NOMO-1 treated with dmso at 0.1 percent for 144 hours (cell line): ENCODE results near the gene DOCK8.
"Not testable (repeated sequence)": the region's sequence is repeated elsewhere in the genome, so short reads cannot be mapped to it uniquely, and the experiment has no call there.

ENCODE experiments used
- DNase-seq: peaks from one replicate; lab custom pipeline; 2025; ENCODE audit not compliant: unreplicated experiment; lab: John Stamatoyannopoulos, UW

Gene DOCK8

DNA sequence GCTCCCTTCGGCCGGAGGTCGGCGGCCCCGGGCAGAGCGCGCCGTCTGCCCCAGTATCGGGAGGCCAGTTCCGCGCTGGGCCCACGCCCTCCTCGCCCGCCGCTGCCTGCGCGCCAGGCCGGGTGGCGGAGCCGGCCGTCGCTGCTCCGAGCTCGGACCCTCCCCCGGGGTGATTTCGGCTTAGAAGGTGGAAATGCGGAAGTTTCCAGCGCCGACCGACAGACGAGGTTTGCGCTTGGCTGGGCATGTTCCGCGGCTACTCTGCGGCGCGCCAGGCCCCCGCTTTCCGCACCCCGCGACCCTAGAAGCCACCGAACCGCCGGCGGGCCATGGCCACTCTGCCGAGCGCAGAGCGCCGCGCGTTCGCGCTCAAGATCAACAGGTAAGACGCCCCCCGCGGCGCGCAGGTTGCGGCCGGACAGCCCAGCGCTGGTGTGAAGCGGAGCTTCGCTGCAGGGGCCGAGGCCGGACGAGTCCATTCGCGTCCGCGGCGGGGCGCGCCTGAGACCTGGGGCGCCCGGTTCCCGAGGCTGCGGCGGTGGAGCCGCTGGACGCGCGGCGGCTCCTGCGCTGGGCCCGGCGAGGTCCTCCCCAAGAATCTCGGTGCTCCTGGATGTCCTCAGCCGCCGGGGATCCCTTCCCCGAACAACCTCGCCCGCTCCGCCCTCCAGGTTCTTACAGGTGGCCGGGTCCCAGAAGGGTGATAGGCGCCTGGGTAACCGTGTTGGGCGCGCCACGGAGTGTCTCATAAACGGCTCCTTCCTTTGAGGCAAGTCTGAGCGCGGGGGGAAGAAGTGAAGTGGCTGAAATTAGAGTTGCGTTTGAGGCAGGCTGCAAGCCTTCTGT, at the start of gene DOCK8:
DOCK8 (plus strand) TSS at position 218 of the 846 bp plus-strand sequence; CDS start at position 330, 112 bp downstream.
- DNase-seq = peak; percentile 47

DNA sequence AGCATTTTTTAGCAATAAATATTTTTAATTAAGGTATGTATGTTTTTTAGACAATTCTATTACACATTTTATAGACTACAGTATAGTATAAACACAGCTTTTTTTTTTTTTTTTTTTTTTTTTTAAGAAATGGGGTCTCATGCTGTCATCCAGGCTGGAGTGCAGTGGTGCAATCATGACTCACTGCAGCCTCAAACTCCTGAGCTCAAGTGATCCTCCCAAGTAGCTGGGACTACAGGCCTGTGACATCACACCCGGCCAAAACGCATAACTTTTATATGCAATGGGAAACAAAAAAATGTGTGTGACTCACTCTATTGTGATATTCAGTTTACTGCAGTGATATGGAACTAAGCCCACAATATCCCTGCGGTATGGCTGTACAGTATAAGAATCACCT, 44.9 kb upstream of the DOCK8 start:
- not testable (repeated sequence) for DNase-seq

DNA sequence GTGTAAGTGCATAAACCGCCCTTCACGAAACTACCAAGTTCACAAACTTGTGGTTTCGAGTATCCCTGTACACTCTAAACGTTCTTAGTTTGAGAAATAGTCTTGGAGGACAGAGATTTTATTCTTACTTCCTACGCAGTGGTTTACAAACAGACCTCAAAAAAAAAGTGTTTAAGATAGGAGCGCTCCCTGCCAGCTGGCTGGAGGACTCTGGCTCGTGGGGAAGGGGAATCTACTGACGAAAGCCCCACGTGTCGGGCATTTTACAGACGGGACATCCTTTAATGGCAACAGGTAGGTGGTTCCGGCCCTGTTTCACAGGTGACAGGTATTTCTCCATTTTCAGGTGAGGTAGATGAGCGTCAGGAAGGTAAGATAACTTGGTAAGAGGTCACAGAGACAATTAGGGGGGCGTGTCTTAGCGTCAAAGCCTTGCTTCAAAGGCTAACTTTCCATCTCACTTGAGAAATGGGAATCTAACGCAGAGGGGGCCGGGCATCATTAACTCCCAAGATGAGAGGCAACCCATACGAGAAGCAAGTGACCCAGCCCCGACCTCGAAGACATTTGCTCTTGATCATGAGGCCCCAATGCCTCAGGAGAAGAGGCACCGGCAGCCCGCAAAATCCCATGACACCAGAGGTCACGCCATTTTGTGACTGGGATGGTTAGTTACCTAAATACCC, 36.4 kb upstream of the DOCK8 start:
- DNase-seq = not testable (repeated sequence)

DNA sequence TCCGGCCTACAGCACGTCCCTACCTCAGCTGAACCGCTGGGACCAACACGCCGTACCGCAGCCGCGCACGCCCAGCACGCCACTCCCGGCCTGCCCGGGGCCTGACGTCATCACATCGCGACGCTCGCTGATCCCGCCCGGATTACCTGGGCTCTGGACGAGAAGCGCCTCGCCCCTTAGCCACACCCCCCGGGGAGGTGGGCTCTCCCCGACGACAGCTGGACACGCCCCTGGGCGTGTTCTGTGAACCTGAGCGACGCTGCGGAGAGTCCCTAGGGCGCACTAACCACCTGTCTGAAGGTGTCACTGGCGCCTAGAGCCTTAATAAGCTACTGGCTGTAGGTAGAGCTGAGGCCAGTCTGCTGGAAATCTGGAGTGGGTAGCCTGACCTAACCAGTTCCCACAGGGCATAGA, 35.7 kb upstream of the DOCK8 start, which contains the start of gene ZNG1A:
ZNG1A (minus strand) TSS at position 87 of the 414 bp plus-strand sequence. CDS start 87 bp downstream, outside the sequence.
- DNase-seq = peak; percentile 25

DNA sequence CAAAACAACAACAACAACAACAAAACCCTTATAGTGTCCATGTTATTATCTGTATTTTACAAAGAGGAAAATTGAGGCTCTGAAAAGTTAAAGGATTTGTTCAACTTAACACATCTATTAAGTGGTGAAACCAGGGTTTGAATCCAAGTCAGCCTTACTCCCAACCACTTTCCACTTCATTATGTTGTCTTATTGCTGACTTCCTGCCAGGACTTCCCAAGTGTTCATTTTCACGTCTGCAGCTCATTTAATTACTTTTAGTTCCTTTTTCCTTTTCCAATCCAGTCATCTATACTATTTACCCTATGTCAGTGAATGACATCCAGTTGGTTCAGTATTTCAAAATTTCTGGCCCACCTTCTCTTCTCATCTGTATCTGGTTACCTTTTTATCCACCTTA, 15.1 kb upstream of the DOCK8 start:
- not testable (repeated sequence) for DNase-seq

DNA sequence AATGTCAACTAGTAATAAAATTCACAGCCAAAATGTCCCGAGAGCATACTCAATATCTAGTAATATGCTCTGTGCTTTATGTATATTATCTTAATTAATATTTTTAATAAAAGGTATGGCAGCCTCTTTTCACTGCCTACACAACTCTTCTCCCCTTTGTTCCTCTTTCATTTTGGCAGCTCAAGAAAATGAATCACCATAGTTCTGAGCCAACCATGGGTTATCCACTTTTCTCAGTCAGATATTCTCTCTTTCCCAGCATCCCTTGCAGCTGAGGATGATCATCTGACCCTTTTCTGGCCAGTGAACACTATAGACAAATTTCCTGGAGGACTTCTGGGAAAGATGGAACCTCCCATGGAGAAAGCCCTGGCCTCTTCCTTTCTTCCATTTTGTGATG, 8.2 kb upstream of the DOCK8 start:
- DNase-seq = no peak

DNA sequence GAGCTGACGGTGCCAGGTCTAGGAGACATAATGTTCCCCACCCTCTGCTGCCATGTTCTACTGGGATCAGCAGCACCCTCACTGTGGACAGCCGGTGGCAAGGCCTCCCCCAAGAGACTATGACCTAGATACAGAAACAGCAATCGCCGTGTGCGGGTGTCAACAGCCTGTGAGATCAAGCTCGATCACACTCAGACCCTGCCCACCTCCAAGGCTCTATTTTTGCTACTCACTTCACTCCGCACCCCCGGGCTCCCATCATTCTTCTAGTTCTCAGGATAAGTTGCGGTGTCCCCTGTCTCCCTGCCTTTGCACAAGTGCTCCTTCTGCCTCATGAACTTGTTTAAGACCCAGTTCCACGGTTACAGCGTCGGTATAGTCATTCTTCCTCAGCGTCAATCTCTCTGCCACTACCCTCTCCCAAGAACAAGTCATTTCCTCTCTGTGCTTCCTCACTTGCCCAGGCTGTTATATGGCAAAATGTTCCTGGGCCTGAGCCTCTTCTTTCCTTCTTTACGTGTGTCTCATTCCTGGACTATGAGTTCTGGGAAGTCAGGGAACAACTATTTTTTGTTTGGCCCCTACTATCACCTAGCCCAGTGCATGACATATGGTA, 5.4 kb upstream of the DOCK8 start:
- no peak for DNase-seq

DNA sequence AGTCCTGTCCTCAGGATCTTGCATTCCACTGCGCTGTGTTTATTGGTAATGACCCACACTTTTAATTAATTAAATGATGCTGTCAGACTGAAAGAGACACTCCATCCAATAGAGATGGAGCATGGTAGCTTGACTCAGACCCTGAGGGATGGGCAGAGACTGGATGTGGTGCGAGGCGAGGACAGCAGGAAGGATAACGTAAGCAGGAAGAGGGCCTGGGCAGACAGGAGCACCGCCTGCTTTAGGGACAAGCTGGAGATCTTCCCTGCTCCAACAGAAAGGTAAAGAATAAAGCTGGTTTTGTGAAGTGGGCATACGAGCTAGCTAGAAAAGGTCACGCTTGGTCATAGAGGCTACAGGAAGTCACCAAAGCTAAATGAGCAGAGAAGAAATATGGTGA, 3.6 kb upstream of the DOCK8 start:
- DNase-seq = no peak

DNA sequence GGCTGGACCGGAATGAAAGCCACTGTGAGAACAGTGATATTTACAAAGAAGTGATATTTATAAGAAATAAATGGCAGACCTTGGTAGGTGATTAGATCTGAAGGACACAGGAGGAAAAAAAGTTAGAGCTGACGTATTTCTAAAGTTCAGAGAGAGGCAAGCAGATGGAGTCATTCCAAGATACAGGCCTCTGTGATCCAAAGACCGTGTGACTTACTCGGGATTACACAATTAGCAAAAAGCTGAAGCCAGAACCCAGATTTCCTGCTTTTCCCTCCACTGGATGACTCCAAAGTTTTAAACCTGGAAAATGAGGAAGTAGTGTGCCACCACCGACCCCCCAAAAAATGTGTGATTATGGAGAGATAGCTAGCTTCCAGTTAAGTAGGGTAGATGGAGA, 3.1 kb upstream of the DOCK8 start:
- DNase-seq = no peak

DNA sequence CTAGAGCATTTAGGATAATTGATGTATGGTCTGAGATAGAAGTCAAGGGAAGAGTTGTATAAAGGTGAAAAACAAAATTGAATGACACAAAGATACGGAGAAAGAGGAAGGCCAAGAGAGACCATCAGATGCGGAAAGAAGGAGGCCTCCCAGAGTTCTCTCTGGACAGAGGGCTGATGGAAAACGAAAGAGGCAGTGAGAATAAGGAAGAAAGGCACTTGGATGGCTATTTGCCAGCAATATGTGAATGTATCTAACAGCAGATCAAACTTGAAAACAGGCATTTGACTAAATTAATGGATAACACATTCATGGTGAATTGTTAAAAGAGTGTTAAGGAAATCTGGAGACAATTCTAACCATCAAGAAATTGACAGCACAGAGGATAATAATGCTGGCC, 2.4 kb upstream of the DOCK8 start:
- DNase-seq = no peak

DNA sequence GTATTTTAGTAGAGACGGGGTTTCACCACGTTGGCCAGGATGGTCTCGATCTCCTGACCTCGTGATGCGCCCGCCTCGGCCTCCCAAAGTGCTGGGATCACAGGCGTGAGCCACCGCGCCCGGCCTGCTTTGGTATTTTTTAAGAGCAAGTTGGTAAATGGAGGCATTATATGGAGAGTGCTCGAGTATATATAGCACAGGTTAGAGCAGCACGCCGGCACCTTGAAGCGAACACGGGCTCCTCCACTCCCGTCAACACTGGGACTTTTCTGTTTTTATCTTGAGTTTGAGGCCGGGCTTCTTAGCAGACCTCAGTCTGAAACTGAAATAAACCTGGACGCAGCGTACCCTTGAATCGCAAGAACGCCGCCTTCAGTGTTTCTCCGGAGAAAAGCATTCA, 764 bp upstream of the DOCK8 start:
- DNase-seq = not testable (repeated sequence)

DNA sequence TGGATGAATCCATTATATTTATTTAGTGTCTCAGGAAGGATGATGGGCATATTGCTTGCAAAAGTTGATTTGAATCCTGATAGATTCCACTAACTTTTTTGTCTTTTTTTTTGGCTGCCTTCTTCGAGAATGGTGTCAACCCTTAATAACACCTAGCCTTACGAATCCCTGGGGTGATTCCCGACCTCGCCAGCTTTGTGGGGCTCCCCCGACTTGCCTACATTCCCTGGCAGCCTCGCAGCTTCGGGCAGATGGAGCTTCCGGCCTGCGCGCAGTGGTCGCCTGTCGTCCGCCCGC, 366 bp upstream of the DOCK8 start:
- no peak for DNase-seq

DNA sequence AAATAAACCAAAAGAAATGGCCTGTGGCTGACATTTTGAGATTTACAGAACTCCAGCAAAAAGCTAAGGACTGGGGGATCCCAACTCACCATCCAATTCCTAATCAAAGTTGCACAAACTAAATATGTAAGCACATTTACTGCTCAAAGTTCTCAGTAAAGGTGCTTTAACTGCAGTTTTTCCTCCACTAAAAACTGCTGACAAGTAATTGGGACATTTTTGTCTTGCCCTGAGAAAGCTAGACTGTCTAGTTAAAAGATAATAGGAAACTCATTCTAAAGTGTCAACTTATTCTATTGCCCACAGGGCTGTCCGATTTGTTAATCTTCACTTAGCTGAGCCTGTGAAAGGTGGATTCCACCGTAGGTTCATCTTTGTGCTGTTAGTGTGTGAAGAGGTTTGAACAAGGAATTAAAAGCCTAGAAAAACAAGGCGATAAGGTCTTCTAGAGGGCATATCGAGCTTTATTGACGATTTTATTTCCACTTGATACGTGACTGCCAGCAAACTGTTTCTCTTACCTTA, 1.0 kb downstream of the DOCK8 start:
- DNase-seq = no peak

DNA sequence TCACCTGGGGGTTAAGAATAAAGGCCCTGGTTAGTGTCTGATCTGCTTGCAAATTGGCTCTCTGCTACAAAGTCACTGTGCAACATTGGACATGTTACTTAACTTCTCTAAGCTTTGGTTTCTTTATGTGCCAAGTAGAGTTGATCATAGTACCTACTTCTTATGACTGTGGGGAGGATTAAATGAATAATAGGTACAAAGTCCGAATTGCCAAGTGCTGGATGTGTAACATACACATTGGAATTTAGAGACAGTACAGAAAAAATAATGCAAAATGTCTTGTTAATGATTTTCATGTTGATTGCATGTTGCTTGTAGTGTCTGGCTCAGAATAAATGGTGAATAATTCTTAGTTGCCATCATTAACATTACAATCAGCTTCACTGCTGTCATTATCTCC, 2.2 kb downstream of the DOCK8 start:
- DNase-seq = no peak

DNA sequence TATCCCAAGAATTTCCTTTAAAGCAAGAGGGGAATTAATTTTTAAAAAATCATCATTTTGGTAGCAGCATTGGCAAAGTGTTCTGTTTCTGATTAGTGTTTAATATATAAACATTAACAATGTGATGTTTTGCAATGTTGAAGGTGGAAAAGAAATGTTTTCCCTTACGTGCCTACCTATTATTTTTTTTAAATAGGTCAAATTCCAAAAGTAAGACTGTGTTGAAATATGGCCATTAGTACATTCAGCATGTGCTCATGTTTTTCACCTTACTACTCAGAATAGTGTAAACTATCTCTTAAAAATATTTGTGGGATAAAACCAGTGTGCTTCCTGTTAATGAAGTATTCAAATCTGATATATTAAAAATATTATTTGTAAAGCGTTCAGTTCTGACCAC, 3.3 kb downstream of the DOCK8 start:
- no peak for DNase-seq

DNA sequence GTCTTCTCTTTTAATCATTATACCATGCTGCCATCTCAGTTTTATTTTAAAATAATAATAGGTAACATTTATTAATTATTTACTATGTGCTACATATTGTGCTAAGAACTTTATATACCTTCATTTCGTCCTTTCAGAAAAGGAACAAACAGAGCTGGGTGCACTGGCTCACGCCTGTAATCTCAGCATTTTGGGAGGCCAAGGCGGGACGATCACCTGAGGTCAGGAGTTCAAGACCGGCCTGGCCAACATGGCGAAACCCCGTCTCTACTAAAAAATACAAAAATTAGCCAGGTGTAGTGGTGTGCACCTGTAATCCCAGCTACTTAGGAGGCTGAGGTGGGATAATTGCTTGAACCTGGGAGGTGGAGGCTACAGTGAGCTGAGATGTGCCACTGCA, 4.4 kb downstream of the DOCK8 start:
- DNase-seq = not testable (repeated sequence)

DNA sequence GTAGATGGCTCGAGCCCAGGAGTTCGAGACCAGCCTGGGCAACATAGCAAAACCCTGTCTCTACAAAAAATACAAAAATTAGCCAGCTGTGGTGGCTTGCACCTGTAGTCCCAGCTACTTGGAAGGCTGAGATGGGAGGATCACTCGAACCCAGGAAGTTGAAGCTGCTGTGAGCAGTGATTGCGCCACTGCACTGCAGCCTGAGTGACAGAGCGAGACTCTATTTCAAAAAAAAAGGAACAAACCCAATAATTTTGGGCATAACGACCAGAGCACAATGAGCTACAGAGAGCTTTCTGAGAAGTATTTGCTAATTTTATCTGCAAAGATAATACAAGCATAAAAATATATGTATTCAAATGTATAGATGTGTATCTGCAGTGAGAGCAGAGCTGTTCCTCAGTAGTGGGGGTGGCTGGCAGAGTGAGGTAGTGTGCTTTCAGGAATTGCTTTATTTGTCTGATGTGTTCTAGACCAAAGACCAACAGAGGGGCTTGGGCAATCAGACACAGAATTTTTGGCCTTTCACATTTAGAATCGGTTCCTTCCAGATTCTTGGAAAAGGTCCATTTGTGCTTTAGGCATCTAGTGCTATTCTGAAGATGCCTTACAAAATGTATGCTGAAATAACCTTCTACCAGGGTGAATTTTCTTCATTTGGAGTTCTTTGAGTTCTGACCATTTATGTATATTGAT, 5.2 kb downstream of the DOCK8 start:
- no peak for DNase-seq

DNA sequence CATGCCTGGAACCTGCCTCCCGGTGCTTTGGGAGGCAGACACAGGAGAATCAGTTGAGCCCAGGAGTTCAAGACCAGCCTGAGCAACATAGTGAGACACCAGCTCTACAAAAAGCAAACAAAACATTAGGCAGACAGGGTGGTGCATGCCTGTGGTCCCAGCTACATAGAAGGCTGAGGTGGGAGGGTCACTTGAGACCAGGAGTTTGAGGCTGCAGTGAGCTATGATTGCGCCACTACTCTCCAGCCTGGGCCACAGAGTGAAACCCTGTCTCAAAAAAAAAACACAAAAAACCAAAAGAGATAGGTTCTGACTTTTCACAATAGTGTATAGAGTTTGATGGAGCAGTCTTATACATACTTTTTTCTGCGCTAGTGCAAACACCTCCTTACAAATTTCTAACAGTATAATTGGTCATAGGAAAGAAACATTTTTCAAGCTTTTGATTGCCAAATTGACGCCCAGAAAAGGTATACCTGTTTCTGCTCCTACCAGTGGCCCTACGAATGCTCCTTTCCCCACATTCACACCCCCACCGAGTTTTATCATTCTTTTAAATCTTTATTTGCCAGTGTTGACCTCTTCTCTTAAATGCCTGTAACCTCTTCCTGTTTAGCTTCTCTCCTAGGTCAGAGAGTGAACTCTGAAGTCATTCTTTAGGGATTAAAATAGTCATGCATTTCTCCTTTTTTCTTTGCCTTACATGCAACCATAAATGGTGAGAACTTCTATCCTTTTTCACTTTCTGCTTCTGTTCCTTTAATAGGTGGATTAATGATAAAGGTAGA, 7.5 kb downstream of the DOCK8 start:
- no peak for DNase-seq

DNA sequence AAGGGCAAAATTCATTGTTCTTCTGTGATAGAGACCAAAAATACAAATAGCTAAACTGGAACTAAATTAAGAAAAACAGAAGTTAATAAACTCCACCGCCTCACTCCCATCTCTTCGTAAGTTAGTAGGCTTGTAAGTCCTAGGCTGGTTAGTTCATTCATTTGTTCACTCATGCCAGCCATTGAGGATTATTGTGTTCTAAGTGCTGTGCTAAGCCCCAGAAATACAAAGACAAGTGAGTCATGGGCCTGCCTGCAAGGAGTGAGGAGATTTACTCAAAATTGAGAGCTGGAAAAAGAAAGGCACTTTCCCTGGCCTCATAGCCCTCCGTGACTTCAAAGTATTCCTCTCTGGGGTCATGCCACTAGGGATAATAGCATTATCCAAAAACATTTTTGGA, 8.5 kb downstream of the DOCK8 start:
- no peak for DNase-seq

DNA sequence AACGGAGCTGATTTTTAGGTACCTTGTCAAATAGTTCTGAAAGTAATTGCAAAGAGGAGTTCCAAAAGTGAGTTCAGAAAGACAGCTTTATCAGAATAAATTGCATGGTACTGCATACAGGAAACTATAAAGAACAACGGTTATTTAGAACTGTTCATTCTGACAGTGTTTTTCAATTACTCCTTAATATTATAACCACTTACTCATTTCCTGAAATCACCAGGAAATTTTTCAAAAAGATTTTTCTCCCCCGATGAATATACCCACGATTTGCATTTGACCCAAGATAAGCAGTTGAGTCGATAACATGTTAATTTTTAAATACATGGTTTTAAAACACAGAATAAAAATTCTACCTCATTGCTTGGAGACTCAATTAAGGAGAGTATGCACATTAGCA, 9.4 kb downstream of the DOCK8 start:
- DNase-seq = no peak
